ENCODE measurements around the gene KRTAP19-1.

KRTAP19-1 gene

GRCh38 chr21:30430170-30430655 is 50.0 kb downstream of the KRTAP19-1 start, which contains the start of gene KRTAP13-4:
Gene KRTAP13-4 (plus strand): TSS chr21:30430220. CDS start chr21:30430276, 56 bp downstream.
- in situ Hi-C loops (cut with HindIII; ENCODE audit: low sequenced_read_pairs) = no loop called here

All from endothelial cell of hepatic sinusoid (primary cell).